Keratinocyte (primary cell): ENCODE data around the gene KXD1. TPM values are rescaled to one million over a fixed set of nuclear protein-coding genes. Genes with fewer than 3 reads are reported as not detected.

Source experiments
- DNase-seq: peaks from one replicate; pipeline ENCODE4 v3.0.0-alpha.2; 2011; ENCODE audit warnings: low read depth, missing footprints, low spot score
- FAIRE-seq: peaks from 2 replicates; lab custom pipeline; 2011; peaks lifted over from hg19 to GRCh38; lab: Jason Lieb, UNC
- H2AFZ ChIP-seq: 2 replicates; pipeline ENCODE4 v1.6.0; 2012; ENCODE audit warnings: low read length, control low read depth, inconsistent platforms; ENCODE audit not compliant: control insufficient read depth
- H3K27ac ChIP-seq: 2 replicates; pipeline ENCODE4 v1.5.1; 2011; ENCODE audit warnings: low read length; ENCODE audit not compliant: control insufficient read depth, insufficient read depth
- H3K27me3 ChIP-seq: 3 replicates; pipeline ENCODE4 v1.6.0; 2011; ENCODE audit warnings: low read length; ENCODE audit not compliant: control insufficient read depth, insufficient read depth; ENCODE audit errors: extremely low read depth
- H3K36me3 ChIP-seq, 2 experiments: 2 replicates in 1 of 2; 3 replicates in 1 of 2; pipeline ENCODE4 v1.5.1; 2011; ENCODE audit warnings: low read length in 2 of 2, mild to moderate bottlenecking in 1 of 2; ENCODE audit not compliant: control insufficient read depth in 2 of 2, insufficient read depth in 2 of 2; ENCODE audit errors: extremely low read depth in 1 of 2
- H3K4me1 ChIP-seq: 3 replicates; pipeline ENCODE4 v1.5.1; 2011; ENCODE audit warnings: low read length; ENCODE audit not compliant: control insufficient read depth, insufficient read depth; ENCODE audit errors: extremely low read depth
- H3K4me2 ChIP-seq: 3 replicates; pipeline ENCODE4 v1.6.0; 2011; ENCODE audit warnings: low read depth, low read length; ENCODE audit not compliant: control insufficient read depth, insufficient read depth; ENCODE audit errors: extremely low read depth
- H3K4me3 ChIP-seq, 3 experiments: fragments of 200-600 bp in 1 of 3; sonication (generic) in 1 of 3; 2 replicates in 2 of 3; 3 replicates in 1 of 3; pipeline ENCODE4 v1.5.1; 2011 to 2016; ENCODE audit warnings: low read length in 3 of 3, mild to moderate bottlenecking in 3 of 3, control low read depth in 2 of 3, inconsistent platforms in 1 of 3, low read depth in 1 of 3, mixed read lengths in 1 of 3, mixed run types in 1 of 3, moderate library complexity in 1 of 3; ENCODE audit not compliant: control insufficient read depth in 2 of 3, insufficient read depth in 2 of 3; ENCODE audit errors: extremely low read depth in 1 of 3
- H3K79me2 ChIP-seq: 2 replicates; pipeline ENCODE4 v1.6.0; 2012; ENCODE audit warnings: low read length; ENCODE audit not compliant: control insufficient read depth, insufficient read depth
- H3K9ac ChIP-seq: 3 replicates; pipeline ENCODE4 v1.6.0; 2011; ENCODE audit warnings: low read length; ENCODE audit not compliant: control insufficient read depth, insufficient read depth; ENCODE audit errors: extremely low read depth
- H3K9me1 ChIP-seq: 3 replicates; pipeline ENCODE4 v1.6.0; 2011; ENCODE audit warnings: low read length; ENCODE audit not compliant: control insufficient read depth, insufficient read depth; ENCODE audit errors: extremely low read depth
- H3K9me3 ChIP-seq: 2 replicates; pipeline ENCODE4 v1.5.1; 2012; ENCODE audit warnings: low read depth, low read length; ENCODE audit not compliant: control insufficient read depth
- H4K20me1 ChIP-seq: 3 replicates; pipeline ENCODE4 v1.6.0; 2011; ENCODE audit warnings: low read length; ENCODE audit not compliant: control insufficient read depth, insufficient read depth; ENCODE audit errors: extremely low read depth
- EZH2 ChIP-seq: IDR thresholded peaks from one replicate; pipeline ENCODE4 v1.6.1; 2012; ENCODE audit warnings: inconsistent platforms, mild to moderate bottlenecking, low read length, moderate library complexity
- dilution Hi-C: fragments of 300-500 bp; cut with MboI; formaldehyde crosslinking; loops from one replicate; pipeline ENCODE4 v1.7.0; 2020; ENCODE audit warnings: low sequenced_read_pairs; ENCODE audit not compliant: extremely low pct_ligation_motif_present
- polyA plus RNA-seq, 5 experiments: library from polyadenylated mRNA; depleted of rRNA in 3 of 5; stranded (reverse) in 3 of 5; stranded (forward) in 1 of 5; unstranded in 1 of 5; fragments of >200 nt; gene quantifications; 1 replicate in 1 of 5; 2 replicates in 3 of 5; 3 replicates in 1 of 5; pipeline versions ENCODE4 v1.2.1 to v1.2.3, GENCODE V29; 2011 to 2012; ENCODE audit warnings: missing spikeins in 2 of 5, low read depth in 1 of 5, low replicate concordance in 1 of 5
- TF ChIP-seq, protein P1 (sequence below), 3 experiments: IDR thresholded peaks in 1 of 3; conservative IDR thresholded peaks in 1 of 3; optimal IDR thresholded peaks in 1 of 3; 2 replicates in 2 of 3; 3 replicates in 1 of 3; pipeline versions ENCODE3 to v1.5.1; 2011; ENCODE audit warnings: low read length in 3 of 3, mild to moderate bottlenecking in 3 of 3, moderate library complexity in 2 of 3, control low read depth in 1 of 3, inconsistent platforms in 1 of 3; ENCODE audit not compliant: insufficient read depth in 2 of 3; ENCODE audit errors: extremely low read depth in 1 of 3

KXD1 gene
- polyA plus RNA-seq, 1 donor (not counting 4 experiments of a cell fraction or from before 2014, with no cell fraction given) = 94.6 TPM

- Histone ChIP-seq H3K9me3 (no peaks in the 10 kb centered on the region), H3K27ac (no peak overlapping the region), H3K9ac (no peak overlapping the region), H3K79me2 (no peaks in the 10 kb centered on the region), H3K36me3 (peaks cover 24 to 28% of the 10 kb centered on the region in 2 experiments), H4K20me1 (no peaks in the 10 kb centered on the region), H3K4me1 (peaks cover 3% of the 10 kb centered on the region), H2AFZ (no peak overlapping the region), H3K27me3 (no peaks in the 10 kb centered on the region), H3K9me1 (no peaks in the 10 kb centered on the region), H3K4me2 (no peak overlapping the region), H3K4me3 (no peak overlapping the region)
- DNase-seq = no peak
- no peak for FAIRE-seq
- dilution Hi-C loops = no loop called here
- TF ChIP-seq EZH2 = no peak
- TF ChIP-seq, protein P1, sequence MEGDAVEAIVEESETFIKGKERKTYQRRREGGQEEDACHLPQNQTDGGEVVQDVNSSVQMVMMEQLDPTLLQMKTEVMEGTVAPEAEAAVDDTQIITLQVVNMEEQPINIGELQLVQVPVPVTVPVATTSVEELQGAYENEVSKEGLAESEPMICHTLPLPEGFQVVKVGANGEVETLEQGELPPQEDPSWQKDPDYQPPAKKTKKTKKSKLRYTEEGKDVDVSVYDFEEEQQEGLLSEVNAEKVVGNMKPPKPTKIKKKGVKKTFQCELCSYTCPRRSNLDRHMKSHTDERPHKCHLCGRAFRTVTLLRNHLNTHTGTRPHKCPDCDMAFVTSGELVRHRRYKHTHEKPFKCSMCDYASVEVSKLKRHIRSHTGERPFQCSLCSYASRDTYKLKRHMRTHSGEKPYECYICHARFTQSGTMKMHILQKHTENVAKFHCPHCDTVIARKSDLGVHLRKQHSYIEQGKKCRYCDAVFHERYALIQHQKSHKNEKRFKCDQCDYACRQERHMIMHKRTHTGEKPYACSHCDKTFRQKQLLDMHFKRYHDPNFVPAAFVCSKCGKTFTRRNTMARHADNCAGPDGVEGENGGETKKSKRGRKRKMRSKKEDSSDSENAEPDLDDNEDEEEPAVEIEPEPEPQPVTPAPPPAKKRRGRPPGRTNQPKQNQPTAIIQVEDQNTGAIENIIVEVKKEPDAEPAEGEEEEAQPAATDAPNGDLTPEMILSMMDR (optimal IDR thresholded peaks at IDR 0.05 in 1 of 3, IDR thresholded peaks at IDR 0.05 in 1 of 3, conservative IDR thresholded peaks at IDR 0.05 in 1 of 3; ENCODE audit: extremely low read depth in 1 of 3, insufficient read depth in 2 of 3, low read length in 3 of 3) = no peak
Measured at GRCh38 chr19:18532168-18532890, 25.3 kb upstream of the KXD1 start.

GRCh38 chr19:18533058-18533457 lies 24.6 kb upstream of the KXD1 start:
- H3K27ac ChIP-seq = no peak overlapping the region
- DNase-seq (no peak), FAIRE-seq (no peak)
- no peak overlapping the region for H3K4me3 ChIP-seq
- no peak for TF ChIP-seq EZH2
- TF ChIP-seq, protein P1 (optimal IDR thresholded peaks at IDR 0.05 in 1 of 3, IDR thresholded peaks at IDR 0.05 in 1 of 3, conservative IDR thresholded peaks at IDR 0.05 in 1 of 3; ENCODE audit: extremely low read depth in 1 of 3, insufficient read depth in 2 of 3, low read length in 3 of 3) = no peak
- H4K20me1 ChIP-seq = no peaks in the 10 kb centered on the region
- H3K4me2 ChIP-seq = no peak overlapping the region
- H3K9me1 ChIP-seq = no peaks in the 10 kb centered on the region
- peaks cover 28 to 34% of the 10 kb centered on the region in 2 experiments for H3K36me3 ChIP-seq
- no peaks in the 10 kb centered on the region for H3K27me3 ChIP-seq
- no peaks in the 10 kb centered on the region for H3K4me1 ChIP-seq
- H2AFZ ChIP-seq = no peak overlapping the region
- no peak overlapping the region for H3K9ac ChIP-seq
- dilution Hi-C loops = no loop called here
- H3K79me2 ChIP-seq = no peaks in the 10 kb centered on the region
- H3K9me3 ChIP-seq = no peaks in the 10 kb centered on the region
